H1 (cell line): ENCODE measurements around the gene GALNT9. TPM values are rescaled to one million over a fixed set of nuclear protein-coding genes. Genes with fewer than 3 reads are reported as not detected.

ENCODE experiments used
- CTCF ChIA-PET: fragments of 300-600 bp; sonication (Branson Sonifier 250); formaldehyde crosslinking; loops from one replicate; lab custom pipeline; 2021; ENCODE audit not compliant: partially characterized antibody; lab: Charles Lee
- POLR2A ChIA-PET: fragments of 300-600 bp; sonication (Branson Sonifier 250); formaldehyde crosslinking; loops from one replicate; lab custom pipeline; 2021; ENCODE audit warnings: inconsistent platforms; ENCODE audit not compliant: partially characterized antibody; lab: Charles Lee
- DNase-seq, 2 experiments: peaks; one replicate each; pipeline versions ENCODE4 v3.0.0 to v3.0.0-alpha.2; 2010 to 2022; ENCODE audit warnings: low spot score in 2 of 2, low read depth in 1 of 2, mixed read lengths in 1 of 2
- FAIRE-seq: peaks from 2 replicates; lab custom pipeline; 2011; peaks lifted over from hg19 to GRCh38; lab: Jason Lieb, UNC
- H2AFZ ChIP-seq: 2 replicates; pipeline ENCODE4 v1.8.1; 2012; ENCODE audit warnings: low read length, inconsistent platforms
- H2AK5ac ChIP-seq: 2 replicates; pipeline ENCODE4 v1.6.1; 2013; ENCODE audit warnings: low read depth, low read length
- H2BK120ac ChIP-seq: replicated peaks from 2 replicates; pipeline ENCODE3; 2013; ENCODE audit warnings: low read depth, low read length, inconsistent platforms
- H2BK12ac ChIP-seq: 2 replicates; pipeline ENCODE4 v1.6.1; 2013; ENCODE audit warnings: low read depth, low read length
- H2BK15ac ChIP-seq: 2 replicates; pipeline ENCODE4 v1.6.1; 2013; ENCODE audit warnings: low read length
- H2BK20ac ChIP-seq: 2 replicates; pipeline ENCODE4 v1.6.1; 2013; ENCODE audit warnings: low read length
- H2BK5ac ChIP-seq: 2 replicates; pipeline ENCODE4 v1.6.1; 2013; ENCODE audit warnings: low read depth, low read length
- H3K14ac ChIP-seq: 2 replicates; pipeline ENCODE4 v1.6.1; 2013; ENCODE audit warnings: inconsistent platforms; ENCODE audit not compliant: insufficient read length
- H3K18ac ChIP-seq: 2 replicates; pipeline ENCODE4 v1.6.1; 2013; ENCODE audit warnings: low read length; ENCODE audit errors: extremely low read depth
- H3K23ac ChIP-seq: 2 replicates; pipeline ENCODE4 v1.6.1; 2013; ENCODE audit warnings: inconsistent platforms; ENCODE audit not compliant: insufficient read length
- H3K23me2 ChIP-seq: 2 replicates; pipeline ENCODE4 v1.6.1; 2013; ENCODE audit warnings: low read depth, low read length
- H3K27ac ChIP-seq: 2 replicates; pipeline ENCODE4 v1.6.1; 2011; ENCODE audit warnings: low read depth, low read length, inconsistent platforms
- H3K27me3 ChIP-seq, 4 experiments: replicated peaks in 1 of 4; 1 replicate in 1 of 4; 2 replicates in 3 of 4; pipeline versions ENCODE4 v1.6.1 to v1.8.1; 2011 to 2013; ENCODE audit warnings: low read length in 3 of 4, mild to moderate bottlenecking in 3 of 4, inconsistent platforms in 2 of 4, mixed read lengths in 2 of 4, moderate library complexity in 1 of 4; ENCODE audit not compliant: control insufficient read depth in 3 of 4, insufficient read depth in 3 of 4; ENCODE audit errors: extremely low read depth in 1 of 4
- H3K36me3 ChIP-seq, 4 experiments: 2 replicates each; pipeline versions ENCODE4 v1.6.1 to v1.8.1; 2011 to 2013; ENCODE audit warnings: mild to moderate bottlenecking in 4 of 4, low read length in 3 of 4, moderate library complexity in 2 of 4, control low read depth in 1 of 4, inconsistent platforms in 1 of 4; ENCODE audit not compliant: insufficient read depth in 4 of 4, control insufficient read depth in 2 of 4
- H3K4ac ChIP-seq: replicated peaks from 2 replicates; pipeline ENCODE3; 2013; ENCODE audit warnings: low read length, low read depth, mixed read lengths, inconsistent platforms; ENCODE audit not compliant: insufficient read length
- H3K4me1 ChIP-seq, 4 experiments: replicated peaks in 1 of 4; 1 replicate in 1 of 4; 2 replicates in 3 of 4; pipeline versions ENCODE4 v1.6.1 to v1.8.1; 2011 to 2013; ENCODE audit warnings: low read length in 3 of 4, inconsistent platforms in 2 of 4, mixed read lengths in 1 of 4; ENCODE audit not compliant: insufficient read depth in 4 of 4, control insufficient read depth in 3 of 4
- H3K4me2 ChIP-seq, 2 experiments: 2 replicates each; pipeline versions ENCODE4 v1.6.1 to v1.8.1; 2011 to 2013; ENCODE audit warnings: low read depth in 2 of 2, low read length in 2 of 2, control low read depth in 1 of 2, inconsistent platforms in 1 of 2, mild to moderate bottlenecking in 1 of 2; ENCODE audit not compliant: insufficient read depth in 1 of 2
- H3K4me3 ChIP-seq, 4 experiments: fragments of 200-600, 300-600 bp in 1 of 4; sonication (generic), shearing (Covaris generic), sonication (Bioruptor Twin) in 1 of 4; 2 replicates each; pipeline versions ENCODE4 v1.5.1 to v1.8.1; 2011 to 2016; ENCODE audit warnings: low read length in 4 of 4, low read depth in 3 of 4, control low read depth in 2 of 4, inconsistent platforms in 2 of 4, mild to moderate bottlenecking in 2 of 4, mixed read lengths in 1 of 4, moderate library complexity in 1 of 4; ENCODE audit not compliant: insufficient read depth in 2 of 4; ENCODE audit errors: extremely low read depth in 1 of 4
- H3K56ac ChIP-seq: replicated peaks from 2 replicates; pipeline ENCODE3; 2013; ENCODE audit warnings: low read depth, mild to moderate bottlenecking, mixed read lengths, low read length, inconsistent platforms; ENCODE audit not compliant: insufficient read length
- H3K79me1 ChIP-seq: 2 replicates; pipeline ENCODE4 v1.6.1; 2013; ENCODE audit warnings: low read depth, low read length, control low read depth
- H3K79me2 ChIP-seq, 2 experiments: 2 replicates each; pipeline versions ENCODE4 v1.6.1 to v1.8.1; 2012 to 2013; ENCODE audit warnings: low read length in 2 of 2, mild to moderate bottlenecking in 2 of 2, inconsistent platforms in 1 of 2; ENCODE audit not compliant: insufficient read depth in 2 of 2, control insufficient read depth in 1 of 2
- H3K9ac ChIP-seq, 4 experiments: replicated peaks in 1 of 4; 1 replicate in 1 of 4; 2 replicates in 3 of 4; pipeline versions ENCODE4 v1.6.1 to v1.8.1; 2011 to 2013; ENCODE audit warnings: low read depth in 3 of 4, low read length in 3 of 4, control low read depth in 2 of 4, mild to moderate bottlenecking in 2 of 4, moderate library complexity in 2 of 4, inconsistent platforms in 1 of 4; ENCODE audit errors: extremely low read depth in 1 of 4
- H3K9me3 ChIP-seq, 2 experiments: 2 replicates each; pipeline versions ENCODE4 v1.6.1 to v1.8.1; 2012 to 2013; ENCODE audit warnings: mild to moderate bottlenecking in 2 of 2, moderate library complexity in 2 of 2, control low read depth in 1 of 2, inconsistent platforms in 1 of 2, low read depth in 1 of 2, low read length in 1 of 2, mixed read lengths in 1 of 2; ENCODE audit not compliant: insufficient read depth in 2 of 2
- H4K20me1 ChIP-seq, 2 experiments: replicated peaks in 1 of 2; 2 replicates each; pipeline versions ENCODE3 to v1.8.1; 2011 to 2013; ENCODE audit warnings: inconsistent platforms in 2 of 2, low read length in 2 of 2, mild to moderate bottlenecking in 1 of 2; ENCODE audit not compliant: insufficient read depth in 2 of 2, control insufficient read depth in 1 of 2
- H4K5ac ChIP-seq: 2 replicates; pipeline ENCODE4 v1.6.1; 2013; ENCODE audit warnings: low read length, low read depth, mixed read lengths, inconsistent platforms; ENCODE audit not compliant: insufficient read length
- H4K8ac ChIP-seq: 2 replicates; pipeline ENCODE4 v1.8.0; 2013; ENCODE audit warnings: mild to moderate bottlenecking, moderate library complexity, low read length, inconsistent platforms; ENCODE audit not compliant: insufficient read depth; ENCODE audit errors: extremely low read depth
- H4K91ac ChIP-seq: replicated peaks from 2 replicates; pipeline ENCODE3; 2013; ENCODE audit warnings: low read length, mixed read lengths, inconsistent platforms; ENCODE audit not compliant: insufficient read length
- EZH2 ChIP-seq: fragments of 200-600 bp; sonication (generic); IDR thresholded peaks from 2 replicates; pipeline ENCODE4 v1.7.1; 2012; ENCODE audit warnings: low read depth, mild to moderate bottlenecking, moderate library complexity, low read length, inconsistent platforms; ENCODE audit not compliant: severe bottlenecking
- GTF2F1 ChIP-seq: IDR thresholded peaks from 2 replicates; pipeline ENCODE4 v1.6.1; 2012; ENCODE audit warnings: low read depth, low read length, improper control_type of control experiment, borderline replicate concordance
- KDM1A ChIP-seq: fragments of 200-600, 300-600 bp; sonication (generic); IDR thresholded peaks from 2 replicates; pipeline ENCODE4 v1.7.1; 2016; ENCODE audit warnings: mild to moderate bottlenecking, low read length, borderline replicate concordance
- KDM5A ChIP-seq: fragments of 200-600 bp; IDR thresholded peaks from 2 replicates; pipeline ENCODE4 v1.7.1; 2012; ENCODE audit warnings: mild to moderate bottlenecking, low read length, inconsistent platforms, mixed read lengths
- WGBS, 2 experiments: shearing (Covaris generic) in 1 of 2; methylation state at CpG; one replicate each; pipeline versions ENCODE4 v1.1.6 to v1.1.7; 2013 to 2015; ENCODE audit warnings: low lambda C conversion rate in 2 of 2, mixed read lengths in 2 of 2, inconsistent platforms in 1 of 2, low coverage in 1 of 2, missing lambda C conversion rate in 1 of 2; ENCODE audit not compliant: insufficient replicate concordance in 2 of 2, insufficient coverage in 1 of 2, insufficient read length in 1 of 2; ENCODE audit errors: extremely low coverage in 1 of 2, missing lambda C conversion rate in 1 of 2; 5-methylcytosine and 5-hydroxymethylcytosine counted together
- polyA plus RNA-seq, 7 experiments: library from polyadenylated mRNA; depleted of rRNA in 3 of 7; stranded (reverse) in 5 of 7; unstranded in 2 of 7; fragments of >200 nt in 5 of 7; fragments of 200-250 nt in 2 of 7; gene quantifications; 1 replicate in 5 of 7; 2 replicates in 1 of 7; 4 replicates in 1 of 7; pipeline versions ENCODE4 v1.2.1 to v1.2.3, GENCODE V29; 2011 to 2013; ENCODE audit warnings: missing spikeins in 2 of 7, mixed read lengths in 2 of 7
- total RNA-seq: library from RNA; stranded (reverse); fragmentation: NEBNext Ultra II Directional; extraction: Animal tissue kit (Norgen Biotek cat#: 25700); gene quantifications from 2 replicates; pipeline ENCODE4 v1.2.1, GENCODE V29; 2021

Gene GALNT9
- total and polyA plus RNA-seq, 2 of the 8 experiments (the other 6 are each of a cell fraction or from before 2014, with no cell fraction given): 2.0 to 3.6 TPM

DNA sequence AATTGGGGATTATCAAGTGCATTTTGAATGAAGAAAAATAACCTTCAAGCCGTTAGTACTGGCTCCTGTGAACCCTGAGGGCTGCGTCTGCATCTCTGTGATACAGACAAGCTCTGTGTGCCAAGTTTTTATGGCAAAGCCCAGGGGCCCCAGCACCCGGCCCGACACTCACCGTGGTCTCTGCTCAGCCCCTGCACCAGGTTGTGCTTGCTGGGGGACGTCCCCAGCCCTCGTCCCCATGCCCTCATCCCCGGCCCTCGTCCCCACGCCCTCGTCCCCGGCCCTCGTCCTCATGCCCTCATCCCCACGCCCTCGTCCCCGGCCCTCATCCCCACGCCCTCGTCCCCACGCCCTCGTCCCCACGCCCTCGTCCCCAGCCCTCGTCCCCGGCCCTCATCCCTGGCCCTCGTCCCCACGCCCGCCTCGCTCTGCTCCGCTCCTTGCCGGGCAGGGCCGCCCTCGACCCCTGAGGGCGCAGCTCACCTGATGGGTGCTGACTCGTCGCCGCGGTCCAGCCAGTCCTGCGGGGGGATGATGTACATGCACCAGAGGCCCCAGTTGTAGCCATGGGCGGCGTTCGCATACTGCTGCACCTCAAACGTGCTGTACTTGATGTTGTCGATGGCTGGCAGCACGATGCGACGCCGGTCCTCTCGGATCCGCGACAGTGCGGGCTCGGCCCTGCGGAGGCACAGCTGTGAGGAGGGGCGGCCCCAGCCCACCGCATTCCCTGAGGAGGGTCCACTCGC, 72.0 kb downstream of the GALNT9 start:
- Histone ChIP-seq H2BK5ac (no peak overlapping the region), H2BK12ac (no peak overlapping the region), H2BK15ac (no peak overlapping the region), H3K9ac (no peak overlapping the region), H3K4me1 (peaks cover 0 to 10% (median 6%) of the 10 kb centered on the region in 4 experiments; a peak in 5 of 7 replicates), H3K27ac (no peak overlapping the region), H3K18ac (no peak overlapping the region), H3K79me2 (no peaks in the 10 kb centered on the region), H2BK120ac (no peak overlapping the region), H3K27me3 (peaks cover 0 to 6% (median 0%) of the 10 kb centered on the region in 4 experiments; a peak in 4 of 7 replicates), H3K23me2 (no peaks in the 10 kb centered on the region), H3K4me3 (no peak overlapping the region), H3K23ac (no peak overlapping the region), H4K8ac (peak overlapping the region; percentile 19; the same call in 1 of the 2 replicates), H2AFZ (no peak overlapping the region), H3K14ac (no peak overlapping the region), H3K56ac (no peak overlapping the region), H4K91ac (no peak overlapping the region), H2BK20ac (no peak overlapping the region), H3K4ac (no peak overlapping the region), H3K4me2 (no peak overlapping the region), H2AK5ac (no peak overlapping the region), H3K36me3 (no peaks in the 10 kb centered on the region), H4K20me1 (peaks cover 0 to 1% of the 10 kb centered on the region in 2 experiments), H3K9me3 (no peaks in the 10 kb centered on the region), H3K79me1 (no peaks in the 10 kb centered on the region), H4K5ac (no peak overlapping the region)
- DNase-seq (no peak), FAIRE-seq (no peak)
- 95% methylated on average over 23 of the region's 56 CpGs; no CpG with 5 or more reads in 1 of the 2 experiments for WGBS, 2 experiments
- ChIA-PET POLR2A (no interaction called here), CTCF (interaction anchor here (0.6 to 3.1 kb wide), 7 partner anchors 12 to 516 kb away, joined by 3 to 9 read pairs (median 4); no protein-coding TSS in a partner anchor)
- no peak for TF ChIP-seq KDM1A
- TF ChIP-seq EZH2: no peak
- TF ChIP-seq GTF2F1: no peak
- no peak for TF ChIP-seq KDM5A
